Right forelimb (tissue), 1 donor: Measurements from ENCODE around the gene NUP85.
"Not testable (repeated sequence)": the region's sequence is repeated elsewhere in the genome, so short reads cannot be mapped to it uniquely, and the experiment has no call there.

Source experiments
- DNase-seq: peaks from one replicate; pipeline ENCODE4 v3.0.0-alpha.2; 2018

The NUP85 gene

GRCh38 chr17:75270218-75270965 is 64.9 kb downstream of the NUP85 start:
- peak; percentile 79 for DNase-seq

GRCh38 chr17:75270966-75271232 is 65.4 kb downstream of the NUP85 start, which contains the start of gene MIF4GD:
Gene MIF4GD (minus strand): TSS chr17:75271231. CDS start chr17:75270195, 1,036 bp downstream.
- no peak for DNase-seq

DNA sequence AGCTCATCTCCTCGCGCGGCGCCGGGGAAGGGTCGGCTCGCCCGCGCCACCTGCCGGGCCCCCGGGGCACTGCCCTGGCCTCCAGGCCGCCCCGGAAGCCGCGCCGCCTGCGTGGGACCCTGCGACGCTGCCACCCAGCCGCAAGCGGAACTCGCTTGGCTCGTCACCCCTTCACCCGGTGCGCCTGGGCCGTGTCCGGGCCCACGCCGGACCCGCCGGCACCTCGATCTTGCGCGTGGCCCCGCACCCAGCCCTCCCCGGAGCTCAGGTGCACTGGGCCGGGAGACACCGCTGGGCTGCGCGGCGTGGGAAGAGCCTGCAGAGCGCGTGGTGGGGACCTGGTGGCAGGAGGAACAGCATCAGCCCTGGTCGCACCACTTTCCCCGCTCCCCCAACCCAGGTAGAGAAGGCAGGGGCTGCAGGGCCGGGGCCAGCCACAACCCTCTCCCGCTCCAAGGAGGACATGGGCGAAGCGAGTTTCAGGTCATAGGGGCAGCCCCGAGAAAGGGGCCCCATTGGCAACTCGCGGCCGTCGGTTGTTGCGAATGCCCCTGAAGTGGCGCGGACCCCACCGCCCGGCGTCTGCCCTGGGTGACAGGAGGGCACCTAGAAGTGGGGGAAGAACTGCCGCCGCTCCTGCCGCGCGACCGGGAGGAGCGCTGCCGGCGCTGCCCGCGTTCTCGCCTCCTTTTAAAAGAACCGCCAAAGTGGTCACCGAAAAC is 65.9 kb downstream of the NUP85 start:
- peak; percentile 88 for DNase-seq

GRCh38 chr17:75271955-75272847 is 66.7 kb downstream of the NUP85 start:
- DNase-seq, result no peak

DNA sequence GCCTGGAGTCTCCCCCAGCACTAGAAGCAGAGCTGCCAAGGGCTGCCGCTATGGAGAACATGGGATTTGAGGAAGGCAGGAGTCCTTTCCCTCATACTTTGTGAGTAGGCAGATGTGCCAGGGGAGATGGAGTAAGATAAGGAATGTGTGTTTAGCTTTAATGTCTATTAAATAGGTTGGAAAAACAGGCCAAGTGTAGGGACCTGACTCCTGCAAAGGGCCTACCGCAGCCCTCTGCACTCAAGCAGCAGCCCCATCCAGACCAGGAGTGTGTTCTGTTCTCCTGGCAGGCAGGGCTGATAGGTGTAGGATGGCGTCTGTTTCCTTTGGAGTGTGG is 67.3 kb downstream of the NUP85 start:
- no peak for DNase-seq

DNA sequence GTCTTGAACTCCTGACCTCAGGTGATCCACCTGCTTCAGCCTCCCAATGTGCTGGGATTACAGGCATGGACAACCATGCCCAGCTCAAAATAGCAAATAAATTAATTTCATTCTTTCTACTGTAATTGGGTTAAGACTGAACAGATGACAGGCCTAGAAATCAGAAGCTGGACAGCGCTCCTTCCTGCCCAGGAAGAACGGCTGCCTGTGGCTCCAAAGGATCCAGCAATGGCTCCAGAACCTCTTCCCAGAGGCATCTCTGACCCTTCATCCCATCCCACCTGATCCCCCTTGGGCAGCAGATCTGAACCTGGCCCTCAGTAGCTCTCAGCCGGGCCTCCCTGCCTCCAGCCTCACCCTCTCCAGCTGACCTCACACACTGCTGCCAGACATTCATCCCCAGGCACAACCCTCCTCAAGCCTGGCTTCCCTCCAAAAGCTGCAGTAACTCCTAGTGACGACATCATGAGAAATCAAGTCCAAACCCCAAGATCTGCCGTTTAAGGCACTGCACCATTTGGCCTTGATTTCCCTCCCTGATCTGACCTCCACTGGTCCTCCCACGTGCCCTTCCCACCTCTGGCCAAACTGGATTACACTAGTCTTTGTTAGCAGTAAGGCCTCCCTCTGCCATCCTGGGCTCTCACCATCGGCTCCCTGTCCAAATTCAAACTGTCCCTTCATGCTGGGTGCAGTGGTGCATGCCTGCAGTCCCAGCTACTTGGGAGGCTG is 68.7 kb downstream of the NUP85 start:
- no peak for DNase-seq

GRCh38 chr17:75277664-75278071 is 72.2 kb downstream of the NUP85 start:
- no peak for DNase-seq

DNA sequence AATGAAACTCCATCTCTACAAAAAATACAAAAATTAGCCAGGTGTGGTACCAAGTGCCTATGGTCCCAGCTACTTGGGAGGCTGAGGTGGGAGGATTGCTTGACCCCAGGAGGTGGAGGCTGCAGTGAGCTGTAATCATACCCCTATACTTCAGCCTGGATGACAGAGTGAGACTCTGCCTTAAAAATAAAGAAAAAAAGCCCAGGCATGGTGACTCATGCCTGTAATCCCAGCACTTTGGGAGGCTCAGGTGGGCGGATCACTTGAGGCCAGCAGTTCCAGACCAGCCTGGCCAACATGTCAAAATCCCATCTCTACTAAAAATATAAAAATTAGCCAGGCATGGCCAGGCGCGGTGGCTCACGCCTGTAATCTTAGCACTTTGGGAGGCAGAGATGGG is 74.7 kb downstream of the NUP85 start:
- DNase-seq, result not testable (repeated sequence)

- no peak for DNase-seq
Observed at GRCh38 chr17:75285123-75285522, 79.6 kb downstream of the NUP85 start.
